Motor neuron (in vitro differentiated cells): ENCODE results near the gene CLDND2. TPM values are rescaled to one million over a fixed set of nuclear protein-coding genes. Genes with fewer than 3 reads are reported as not detected.

Source experiments
- ATAC-seq, 8 experiments: fragments of 200-7000 bp; cut with Tn5 transposase; replicated peaks in 6 of 8; 2 replicates each; pipeline ENCODE4 v1.8.0; 2021; ENCODE audit warnings: mild to moderate bottlenecking in 8 of 8, moderate library complexity in 8 of 8
- H3K27ac ChIP-seq, 2 donors: fragments of 250-450 bp; sonication (Bioruptor Pico); 2 replicates each; pipeline ENCODE4 v1.9.0; 2021; ENCODE audit warnings: antibody characterized with exemption in 2 of 2, mild to moderate bottlenecking in 2 of 2, moderate library complexity in 1 of 2
- H3K4me1 ChIP-seq, 2 donors: fragments of 250-450 bp; sonication (Bioruptor Pico); replicated peaks in 1 of 2; 2 replicates each; pipeline ENCODE4 v1.6.1; 2021; ENCODE audit warnings: antibody characterized with exemption in 2 of 2, mild to moderate bottlenecking in 2 of 2, moderate library complexity in 1 of 2
- H3K4me3 ChIP-seq, 5 donors: fragments of 250-450 bp; sonication (Bioruptor Pico); 2 replicates each; pipeline ENCODE4 v1.9.0; 2021; ENCODE audit warnings: antibody characterized with exemption in 5 of 5, mild to moderate bottlenecking in 5 of 5, moderate library complexity in 4 of 5
- WGBS, 10 experiments: fragments of 450-650 bp; shearing (Covaris generic); methylation state at CpG; one replicate each; pipeline ENCODE4 v1.0.0; 2022; 5-methylcytosine and 5-hydroxymethylcytosine counted together
- in situ Hi-C, 9 experiments: fragments of 400-800 bp; cut with MboI; loops; one replicate each; pipeline ENCODE4 v1.15.0; 2021; ENCODE audit warnings: low sequenced_read_pairs in 9 of 9, low pct_unique_long_range_greater_than_20kb in 2 of 9; ENCODE audit not compliant: unreplicated experiment in 9 of 9
- total RNA-seq, 8 experiments: library from RNA; unstranded; fragments of 300-600 nt; gene quantifications; 2 replicates each; pipeline versions ENCODE4 v1.2.3 to v1.2.4, GENCODE V29; 2022

The CLDND2 gene
- total RNA-seq, 8 experiments from 2014 or later = 0.36 to 4.1 (median 2.4) TPM

DNA sequence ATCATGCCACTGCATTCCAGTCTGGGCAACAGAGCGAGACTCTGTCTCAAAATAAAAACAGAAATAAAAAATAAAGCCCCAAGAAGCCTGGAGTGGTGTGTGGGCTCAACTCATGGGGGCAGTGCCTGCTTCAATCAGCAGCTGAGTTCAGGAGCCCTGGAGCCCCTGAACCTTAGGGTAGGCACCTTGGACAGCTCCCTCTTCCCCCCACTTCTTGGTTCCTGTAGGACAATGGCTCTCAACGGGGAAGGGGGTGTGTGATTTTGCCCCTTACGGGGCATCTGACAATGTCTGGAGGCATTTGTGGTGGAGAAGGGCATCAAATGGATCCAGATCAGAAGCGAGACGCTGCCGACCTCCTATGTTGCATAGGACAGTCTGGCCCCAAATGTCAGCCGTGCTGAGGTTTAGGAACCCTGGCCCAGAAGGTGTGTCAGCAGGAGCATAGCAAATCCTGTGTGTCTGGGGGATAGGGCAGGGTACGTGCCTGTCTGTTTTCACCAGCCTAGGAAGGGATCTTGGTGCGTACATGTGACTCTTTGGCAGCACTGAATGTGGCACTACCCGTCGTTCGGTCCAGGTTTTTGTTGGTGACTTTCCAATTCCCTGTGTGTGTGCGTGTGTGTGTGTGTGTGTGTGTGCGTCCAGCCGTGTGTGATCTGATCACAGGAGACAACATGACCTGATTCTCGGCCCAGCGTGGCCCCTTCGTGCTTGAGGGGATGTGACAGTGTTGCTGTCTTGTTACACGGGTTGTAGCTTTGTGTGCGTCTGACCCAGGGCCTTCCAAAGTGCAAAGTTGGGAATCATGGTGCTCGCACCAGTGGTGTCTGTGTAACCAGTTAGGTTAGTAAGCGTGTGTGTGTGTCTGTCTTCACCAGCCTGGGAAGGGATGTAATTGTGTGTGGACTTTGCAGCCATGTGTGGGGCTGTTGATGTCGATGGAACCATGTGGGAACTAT, 49.8 kb downstream of the CLDND2 start:
- whole genome bisulfite sequencing, 10 experiments = 5 to 80% (median 69%) methylated on average over 1 to 10 of the region's 23 CpGs; no CpG with 5 or more reads in 3 of the 10 experiments
- H3K27ac ChIP-seq = peak overlapping the region; percentile 19 to 73
- no peak for ATAC-seq
- H3K4me3 ChIP-seq = no peak overlapping the region
- in situ Hi-C loops = no loop called here
- peaks cover 28 to 29% of the 10 kb centered on the region in 2 donors for H3K4me1 ChIP-seq

DNA sequence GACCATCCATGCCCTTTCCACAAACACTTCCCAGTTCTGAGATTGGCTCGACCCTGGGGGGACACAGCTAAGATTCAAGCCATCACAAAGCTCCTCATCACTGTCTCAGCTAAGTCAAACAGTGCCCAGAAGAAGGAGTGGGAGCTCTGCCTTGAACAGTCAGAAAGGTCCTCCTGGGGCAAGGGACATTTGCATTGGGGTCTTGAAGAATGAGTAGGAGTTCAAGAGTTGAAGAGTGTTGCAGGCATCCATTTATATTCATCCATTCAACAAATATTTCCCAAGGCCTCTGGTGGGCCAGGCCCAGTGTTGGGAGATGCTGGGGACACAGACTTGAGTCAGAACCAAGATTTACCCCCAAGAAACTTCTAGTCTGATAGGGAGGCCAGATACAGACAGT, 50.8 kb downstream of the CLDND2 start:
- in situ Hi-C loops = no loop called here
- Histone ChIP-seq H3K27ac (no peak overlapping the region), H3K4me1 (peaks cover 20% of the 10 kb centered on the region in 2 donors), H3K4me3 (no peak overlapping the region)
- ATAC-seq = no peak
- WGBS, 10 experiments = 0 to 33% methylated on average over 1 of the region's 1 CpG; no CpG with 5 or more reads in 8 of the 10 experiments

- ATAC-seq = no peak
- Histone ChIP-seq H3K4me1 (peaks cover 20% of the 10 kb centered on the region in 2 donors), H3K27ac (no peak overlapping the region), H3K4me3 (no peak overlapping the region)
- 50 to 100% (median 72%) methylated on average over 1 to 2 of the region's 3 CpGs; no CpG with 5 or more reads in 5 of the 10 experiments for WGBS, 10 experiments
- in situ Hi-C loops = no loop called here
Measured at GRCh38 chr19:51317376-51317775, 51.4 kb downstream of the CLDND2 start.

Other genes starting within 250 kb of the CLDND2 start
- under 1 TPM in 3 of 8 experiments, not detected in 5; 0.09 to 0.33 (median 0.21) TPM for gene SIGLEC9, start 244.1 kb downstream of the CLDND2 start, total RNA-seq
- gene SIGLEC7, start 226.7 kb downstream of the CLDND2 start, total RNA-seq = 1 to 10 TPM in 1 of 8 experiments, under 1 TPM in 2, not detected in 5; 0.20 to 1.2 (median 0.33) TPM
- gene CD33, start 143.9 kb downstream of the CLDND2 start, total RNA-seq = 10 to 100 TPM in 1 of 8 experiments, 1 to 10 TPM in 2, under 1 TPM in 3, not detected in 2; 0.09 to 26.1 (median 2.7) TPM
- gene SIGLECL1, start 117.9 kb downstream of the CLDND2 start, total RNA-seq = 1 to 10 TPM in 1 of 8 experiments, under 1 TPM in 1, not detected in 6; 0.20 to 1.1 TPM
- gene IGLON5, start 57.4 kb downstream of the CLDND2 start, total RNA-seq = 10 to 100 TPM in 2 of 8 experiments, 1 to 10 TPM in 3, under 1 TPM in 3; 0.20 to 13.0 (median 5.7) TPM
- gene VSIG10L, start 26.9 kb downstream of the CLDND2 start, total RNA-seq = 1 to 10 TPM; 1.3 to 5.2 (median 2.2) TPM
- gene ETFB, start 2.6 kb downstream of the CLDND2 start, total RNA-seq = 100 to 1,000 TPM in 7 of 8 experiments, 10 to 100 TPM in 1; 64.7 to 217 (median 144) TPM
- under 1 TPM in 1 of 8 experiments, not detected in 7; 0.27 TPM for gene NKG7, start 3.7 kb upstream of the CLDND2 start, total RNA-seq
- under 1 TPM in 1 of 8 experiments, not detected in 7; 0.38 TPM for gene LIM2, start 19.0 kb upstream of the CLDND2 start, total RNA-seq
- gene C19orf84, start 21.6 kb upstream of the CLDND2 start, total RNA-seq = 1 to 10 TPM in 2 of 8 experiments, under 1 TPM in 4, not detected in 2; 0.14 to 1.2 (median 0.58) TPM
- 1 to 10 TPM in 1 of 8 experiments, under 1 TPM in 5, not detected in 2; 0.05 to 1.2 (median 0.71) TPM for gene SIGLEC10, start 48.6 kb upstream of the CLDND2 start, total RNA-seq
- gene SIGLEC8, start 89.5 kb upstream of the CLDND2 start, total RNA-seq = under 1 TPM in 2 of 8 experiments, not detected in 6; 0.47 to 0.51 TPM
- not detected for gene CEACAM18, start 109.5 kb upstream of the CLDND2 start, total RNA-seq
- under 1 TPM in 2 of 8 experiments, not detected in 6; 0.08 to 0.19 TPM for gene SIGLEC12, start 132.8 kb upstream of the CLDND2 start, total RNA-seq
- gene SIGLEC6, start 162.7 kb upstream of the CLDND2 start, total RNA-seq = not detected
- gene ZNF175, start 202.3 kb upstream of the CLDND2 start, total RNA-seq = 1 to 10 TPM; 3.0 to 9.5 (median 6.0) TPM